AG04449 (cell line): ENCODE results near the gene ANKRD7.

Experiments used
- CTCF ChIA-PET: fragments of 350-600 bp; formaldehyde crosslinking; extraction: SDS; loops from one replicate; lab custom pipeline; 2021; ENCODE audit warnings: antibody characterized with exemption; lab: Yijun Ruan, JAX
- POLR2A ChIA-PET: fragments of 400-600, 350-600 bp; formaldehyde crosslinking; extraction: SDS; loops from one replicate; lab custom pipeline; 2020; ENCODE audit warnings: antibody characterized with exemption, inconsistent platforms; lab: Yijun Ruan, JAX
- DNase-seq: peaks from one replicate; pipeline ENCODE4 v3.0.0-alpha.2; 2010; ENCODE audit warnings: low read depth, low spot score
- H3K4me3 ChIP-seq: 2 replicates; pipeline ENCODE4 v1.5.1; 2011; ENCODE audit warnings: low read depth, mild to moderate bottlenecking, control low read depth, low read length
- TF ChIP-seq, protein P1 (sequence below): IDR thresholded peaks from one replicate; pipeline ENCODE4 v1.5.1; 2011; ENCODE audit warnings: mild to moderate bottlenecking, moderate library complexity, low read length, control low read depth, inconsistent platforms; ENCODE audit not compliant: insufficient read depth; ENCODE audit errors: missing control alignments

ANKRD7 gene

DNA sequence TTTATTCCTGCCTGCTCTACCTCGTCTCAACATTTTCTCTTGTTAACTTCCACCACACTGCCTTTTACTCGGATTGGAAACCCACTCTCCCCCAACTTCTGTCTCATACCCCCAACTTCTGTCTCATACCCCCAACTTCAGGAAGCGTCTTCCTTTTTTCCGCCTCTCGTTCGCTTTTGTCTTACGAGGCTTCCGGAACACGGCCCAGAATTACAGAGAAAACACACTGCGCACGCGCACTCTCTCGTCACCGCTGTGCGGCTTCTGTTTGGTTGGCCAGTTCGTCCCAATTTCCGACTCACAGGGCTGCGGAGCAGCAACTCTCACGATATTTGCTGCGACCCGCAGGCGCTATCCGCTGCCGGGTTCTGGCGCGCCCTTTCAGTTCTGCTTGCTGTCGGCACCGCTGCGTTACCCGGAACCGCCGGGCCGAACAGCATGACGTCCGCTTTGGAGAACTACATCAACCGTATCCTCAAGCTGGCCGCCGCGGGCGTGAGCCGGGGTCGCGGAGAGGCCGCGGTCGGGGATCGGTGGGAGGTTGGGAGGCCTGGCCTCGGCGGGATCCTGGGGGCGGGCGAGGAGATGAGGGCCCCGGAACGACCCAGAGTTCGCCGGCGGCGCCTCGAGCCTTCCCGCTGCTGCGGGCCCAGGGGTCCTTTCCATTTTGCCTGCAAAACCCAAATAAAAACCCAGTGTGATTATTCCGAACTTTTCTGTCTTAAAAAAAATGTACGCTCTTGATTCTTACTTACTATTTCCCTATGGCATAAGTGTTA is 40.5 kb upstream of the ANKRD7 start, which contains the start of gene LSM8:
LSM8 (plus strand) TSS at position 379 of the 779 bp plus-strand sequence; CDS start at position 439, 60 bp downstream.
- POLR2A ChIA-PET: no interaction called here
- CTCF ChIA-PET: no interaction called here

DNA sequence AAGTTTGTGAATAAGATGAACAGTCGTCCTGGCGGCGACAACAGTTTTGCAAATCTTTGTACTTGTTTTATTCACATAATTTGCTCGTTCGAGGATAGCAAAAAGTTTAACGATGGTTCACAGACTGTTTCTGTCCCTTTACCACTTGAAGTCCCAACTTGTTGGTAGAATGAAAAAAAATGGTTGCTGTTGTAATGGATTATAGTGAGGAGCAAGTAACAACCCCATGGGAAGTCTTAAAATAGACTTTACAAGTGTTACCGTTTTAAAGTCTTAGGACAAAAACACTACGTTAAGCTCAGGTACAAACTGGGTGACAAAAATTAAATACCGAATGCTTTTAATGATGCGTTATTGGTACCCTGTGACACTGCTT is 40.0 kb upstream of the ANKRD7 start:
- no peak for DNase-seq
- TF ChIP-seq, protein P1, sequence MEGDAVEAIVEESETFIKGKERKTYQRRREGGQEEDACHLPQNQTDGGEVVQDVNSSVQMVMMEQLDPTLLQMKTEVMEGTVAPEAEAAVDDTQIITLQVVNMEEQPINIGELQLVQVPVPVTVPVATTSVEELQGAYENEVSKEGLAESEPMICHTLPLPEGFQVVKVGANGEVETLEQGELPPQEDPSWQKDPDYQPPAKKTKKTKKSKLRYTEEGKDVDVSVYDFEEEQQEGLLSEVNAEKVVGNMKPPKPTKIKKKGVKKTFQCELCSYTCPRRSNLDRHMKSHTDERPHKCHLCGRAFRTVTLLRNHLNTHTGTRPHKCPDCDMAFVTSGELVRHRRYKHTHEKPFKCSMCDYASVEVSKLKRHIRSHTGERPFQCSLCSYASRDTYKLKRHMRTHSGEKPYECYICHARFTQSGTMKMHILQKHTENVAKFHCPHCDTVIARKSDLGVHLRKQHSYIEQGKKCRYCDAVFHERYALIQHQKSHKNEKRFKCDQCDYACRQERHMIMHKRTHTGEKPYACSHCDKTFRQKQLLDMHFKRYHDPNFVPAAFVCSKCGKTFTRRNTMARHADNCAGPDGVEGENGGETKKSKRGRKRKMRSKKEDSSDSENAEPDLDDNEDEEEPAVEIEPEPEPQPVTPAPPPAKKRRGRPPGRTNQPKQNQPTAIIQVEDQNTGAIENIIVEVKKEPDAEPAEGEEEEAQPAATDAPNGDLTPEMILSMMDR: no peak
- POLR2A ChIA-PET: interaction anchor here (0.7 kb wide), 1 partner anchor 373 kb away, joined by 3 read pairs; no protein-coding TSS in a partner anchor
- CTCF ChIA-PET: interaction anchor here (4.3 kb wide), 1 partner anchor 12 kb away, joined by 28 read pairs; no protein-coding TSS in a partner anchor
- H3K4me3 ChIP-seq: peak overlapping the region; percentile 85

More for the DNA sequence above, 40.5 kb upstream of the ANKRD7 start, which contains the start of gene LSM8:
- TF ChIP-seq, protein P1: no peak
- DNase-seq: peak; percentile 87
- H3K4me3 ChIP-seq: peak within 1 kb of the TSS; percentile 85

DNA sequence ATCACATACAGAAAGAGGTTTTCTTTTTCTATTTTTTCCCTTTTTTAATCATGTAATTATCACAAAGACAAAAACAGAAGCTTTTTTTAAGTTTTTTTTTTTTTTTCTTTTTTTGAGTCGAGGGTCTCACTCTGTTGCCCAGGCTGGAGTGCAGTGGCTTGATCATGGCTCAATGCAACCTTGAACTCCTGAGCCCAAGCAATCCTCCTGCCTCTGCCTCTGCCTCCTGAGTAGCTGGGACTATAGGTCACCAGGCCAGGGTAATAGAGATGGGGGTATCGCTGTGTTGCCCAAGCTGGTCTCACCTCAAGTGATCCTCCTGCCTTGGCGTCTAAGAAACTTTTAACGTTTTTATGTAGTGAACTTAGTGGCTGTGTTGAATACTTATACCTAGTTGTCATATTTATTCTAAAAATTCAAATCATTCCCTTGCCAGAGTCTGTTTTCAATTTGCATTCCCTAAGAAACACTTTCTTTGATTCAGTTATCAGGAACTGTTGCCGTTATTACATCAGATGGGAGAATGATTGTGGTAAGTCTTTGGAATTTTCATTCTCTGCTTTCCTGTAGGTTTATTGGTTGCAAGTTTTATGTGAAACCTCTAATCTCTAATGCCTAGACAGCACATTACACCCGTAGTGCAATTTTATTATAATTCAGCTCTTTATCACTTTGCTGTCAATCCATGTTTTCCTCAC is 39.2 kb upstream of the ANKRD7 start:
- DNase-seq: peak; percentile 31
- TF ChIP-seq, protein P1: no peak
- POLR2A ChIA-PET: interaction anchor here (0.7 kb wide), 1 partner anchor 374 kb away, joined by 3 read pairs; no protein-coding TSS in a partner anchor
- CTCF ChIA-PET: interaction anchor here (4.3 kb wide), 1 partner anchor 12 kb away, joined by 28 read pairs; no protein-coding TSS in a partner anchor
- peak overlapping the region; percentile 85 for H3K4me3 ChIP-seq

DNA sequence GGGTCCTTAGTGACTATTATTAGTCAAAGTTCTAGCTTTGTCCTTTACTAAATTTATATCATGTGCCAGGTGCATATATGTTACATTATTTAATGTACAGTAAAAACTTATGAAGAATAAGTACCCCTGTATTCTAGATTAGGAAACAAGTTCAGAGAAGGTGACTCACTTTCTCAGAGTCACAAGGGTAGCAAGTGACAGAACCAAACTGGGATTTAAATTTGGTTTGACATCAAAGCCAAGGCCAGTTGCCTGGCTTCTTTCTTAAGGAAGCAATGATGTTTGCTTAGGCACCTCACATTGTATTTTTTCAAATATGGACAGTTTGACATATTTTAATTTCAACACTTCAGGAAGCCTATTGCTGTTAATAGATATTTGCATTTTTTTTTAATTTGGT is 38.0 kb upstream of the ANKRD7 start:
- TF ChIP-seq, protein P1: no peak
- POLR2A ChIA-PET: no interaction called here
- CTCF ChIA-PET: interaction anchor here (0.8 to 4.3 kb wide), 2 partner anchors 9 to 10 kb away, joined by 3 to 28 read pairs; no protein-coding TSS in a partner anchor
- no peak overlapping the region for H3K4me3 ChIP-seq
- DNase-seq: no peak

DNA sequence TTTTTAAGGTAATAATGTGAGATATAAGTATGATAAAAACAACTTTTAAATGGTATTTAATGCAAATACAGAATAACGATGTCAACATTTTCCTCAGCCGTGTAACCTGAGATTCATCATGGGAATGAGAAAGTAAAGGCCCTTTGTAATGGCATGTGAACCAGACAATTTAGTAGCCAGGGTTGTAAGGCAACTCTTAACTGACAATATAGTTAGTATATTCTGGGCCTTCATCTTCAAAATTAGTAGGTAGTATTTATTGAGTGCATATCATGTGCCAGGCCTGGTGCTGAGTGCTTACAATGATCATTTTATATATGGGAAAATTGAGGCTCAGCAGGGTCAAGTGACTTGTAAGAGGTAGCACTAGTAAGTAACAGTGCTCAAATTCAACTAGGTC is 29.9 kb upstream of the ANKRD7 start:
- TF ChIP-seq, protein P1: no peak
- ChIA-PET CTCF (interaction anchor here (0.8 to 3.3 kb wide), 9 partner anchors 9 to 479 kb away, joined by 3 to 24 read pairs (median 4); no protein-coding TSS in a partner anchor), POLR2A (no interaction called here)
- H3K4me3 ChIP-seq: no peak overlapping the region
- DNase-seq: no peak
